HuH-7 (cell line): ENCODE measurements around the gene TGFBRAP1.
"Not testable (repeated sequence)": the region's sequence is repeated elsewhere in the genome, so short reads cannot be mapped to it uniquely, and the experiment has no call there.

Source experiments
- DNase-seq: peaks from one replicate; pipeline ENCODE4 v3.0.0; 2011; ENCODE audit warnings: low spot score

TGFBRAP1 gene

GRCh38 chr2:105344704-105345345, 15.3 kb upstream of the TGFBRAP1 start:
- peak; percentile 28 for DNase-seq

GRCh38 chr2:105339414-105339813, 9.9 kb upstream of the TGFBRAP1 start:
- no peak for DNase-seq

GRCh38 chr2:105338020-105338385, 8.5 kb upstream of the TGFBRAP1 start:
- DNase-seq: no peak

- DNase-seq: peak; percentile 78
Measured at GRCh38 chr2:105337122-105338019, 7.8 kb upstream of the TGFBRAP1 start, which contains the start of gene C2orf49. Gene C2orf49 (plus strand): TSS chr2:105337540. CDS start chr2:105337588, 48 bp downstream.

- no peak for DNase-seq
Measured at GRCh38 chr2:105336786-105337121, 7.2 kb upstream of the TGFBRAP1 start.

GRCh38 chr2:105335469-105335868, 5.9 kb upstream of the TGFBRAP1 start:
- no peak for DNase-seq

- no peak for DNase-seq
Measured at GRCh38 chr2:105334211-105334610, 4.7 kb upstream of the TGFBRAP1 start.

GRCh38 chr2:105330681-105331375, 1.3 kb upstream of the TGFBRAP1 start:
- DNase-seq: no peak

- peak; percentile 17 for DNase-seq
Measured at GRCh38 chr2:105329197-105329554, 359 bp downstream of the TGFBRAP1 start.

- DNase-seq: no peak
Measured at GRCh38 chr2:105328281-105329196, 996 bp downstream of the TGFBRAP1 start.

GRCh38 chr2:105327690-105328089, 1.8 kb downstream of the TGFBRAP1 start:
- DNase-seq: no peak

GRCh38 chr2:105327271-105327670, 2.3 kb downstream of the TGFBRAP1 start:
- not testable (repeated sequence) for DNase-seq

- no peak for DNase-seq
Measured at GRCh38 chr2:105325389-105325963, 4.1 kb downstream of the TGFBRAP1 start.

GRCh38 chr2:105324732-105325131, 4.8 kb downstream of the TGFBRAP1 start:
- DNase-seq: no peak

- DNase-seq: no peak
Measured at GRCh38 chr2:105324101-105324500, 5.4 kb downstream of the TGFBRAP1 start.

GRCh38 chr2:105323111-105323510, 6.4 kb downstream of the TGFBRAP1 start:
- DNase-seq: no peak

GRCh38 chr2:105321875-105322646, 7.5 kb downstream of the TGFBRAP1 start:
- no peak for DNase-seq

- DNase-seq: no peak
Measured at GRCh38 chr2:105320651-105321215, 8.8 kb downstream of the TGFBRAP1 start.

GRCh38 chr2:105317937-105318336, 11.6 kb downstream of the TGFBRAP1 start:
- DNase-seq: no peak

GRCh38 chr2:105315314-105315713, 14.2 kb downstream of the TGFBRAP1 start:
- DNase-seq: no peak
